Neural cell (in vitro differentiated cells): ENCODE data around the gene APOD. TPM values are rescaled to one million over a fixed set of nuclear protein-coding genes. Genes with fewer than 3 reads are reported as not detected.

Experiments
- H2AFZ ChIP-seq: fragments of 200-600, 300-800 bp; sonication (generic), shearing (Covaris generic); 2 replicates; pipeline ENCODE4 v1.6.0; 2014; ENCODE audit warnings: low read depth, mild to moderate bottlenecking, antibody characterized with exemption, low read length, moderate library complexity
- H3F3A ChIP-seq: fragments of 200-600 bp; shearing (Covaris generic); 2 replicates; pipeline ENCODE4 v1.6.1; 2016; ENCODE audit warnings: mild to moderate bottlenecking, moderate library complexity, mixed read lengths, antibody characterized with exemption, low read length; ENCODE audit not compliant: insufficient read depth, poor library complexity, severe bottlenecking
- H3K27ac ChIP-seq: fragments of 200-600, 300-800 bp; sonication (generic), shearing (Covaris generic); 2 replicates; pipeline ENCODE4 v1.5.1; 2014; ENCODE audit warnings: mild to moderate bottlenecking, low read length, moderate library complexity
- H3K27me3 ChIP-seq: fragments of 300-800, 200-600 bp; sonication (generic), shearing (Covaris generic); 2 replicates; pipeline ENCODE4 v1.6.0; 2014; ENCODE audit warnings: mild to moderate bottlenecking, low read depth, low read length, moderate library complexity; ENCODE audit not compliant: insufficient read depth
- H3K36me3 ChIP-seq: fragments of 300-800, 200-600 bp; sonication (generic), shearing (Covaris generic); 2 replicates; pipeline ENCODE4 v1.5.1; 2014; ENCODE audit warnings: mild to moderate bottlenecking, antibody characterized with exemption, low read length, moderate library complexity; ENCODE audit not compliant: insufficient read depth
- H3K4me2 ChIP-seq: fragments of 300-800, 200-600 bp; sonication (generic), shearing (Covaris generic); 2 replicates; pipeline ENCODE4 v1.6.0; 2014; ENCODE audit warnings: mild to moderate bottlenecking, low read length
- H3K4me3 ChIP-seq: fragments of 300-800, 200-600 bp; sonication (generic), shearing (Covaris generic); 2 replicates; pipeline ENCODE4 v1.5.1; 2014; ENCODE audit warnings: mild to moderate bottlenecking, low read length, moderate library complexity
- H3K79me2 ChIP-seq: fragments of 200-600 bp; shearing (Covaris generic); replicated peaks from 2 replicates; pipeline ENCODE4 v1.6.0; 2014; ENCODE audit warnings: mild to moderate bottlenecking, low read length, moderate library complexity; ENCODE audit not compliant: insufficient read depth
- H3K9ac ChIP-seq: fragments of 300-800, 200-600 bp; sonication (generic), shearing (Covaris generic); 2 replicates; pipeline ENCODE4 v1.6.1; 2016; ENCODE audit warnings: mild to moderate bottlenecking, low read length, mixed read lengths
- H3K9me2 ChIP-seq: fragments of 200-600 bp; shearing (Covaris generic); 2 replicates; pipeline ENCODE4 v1.6.1; 2016; ENCODE audit warnings: mild to moderate bottlenecking, low read length, mixed read lengths; ENCODE audit not compliant: insufficient read depth
- H3K9me3 ChIP-seq: fragments of 200-600, 300-800 bp; sonication (generic), shearing (Covaris generic); 2 replicates; pipeline ENCODE4 v1.6.1; 2016; ENCODE audit warnings: mild to moderate bottlenecking, mixed run types, low read length, moderate library complexity, mixed read lengths
- H4K20me1 ChIP-seq: fragments of 200-600 bp; shearing (Covaris generic); 2 replicates; pipeline ENCODE4 v1.6.1; 2016; ENCODE audit warnings: mild to moderate bottlenecking, mixed run types; ENCODE audit not compliant: insufficient read depth
- CTCF ChIP-seq: fragments of 450-650 bp; IDR thresholded peaks from 2 replicates; pipeline ENCODE4 v1.5.1; 2014; ENCODE audit warnings: antibody characterized with exemption, mild to moderate bottlenecking, moderate library complexity; ENCODE audit not compliant: poor library complexity, severe bottlenecking
- EP300 ChIP-seq: fragments of 450-650 bp; conservative IDR thresholded peaks from 2 replicates; pipeline ENCODE4 v1.6.1; 2014; ENCODE audit warnings: antibody characterized with exemption, mild to moderate bottlenecking, moderate library complexity; ENCODE audit not compliant: poor library complexity, severe bottlenecking
- EZH2 ChIP-seq: fragments of 200-600, 300-800 bp; shearing (Covaris generic), sonication (generic); IDR thresholded peaks from 2 replicates; pipeline ENCODE4 v1.6.1; 2014; ENCODE audit warnings: antibody characterized with exemption, low read length, borderline replicate concordance, mild to moderate bottlenecking; ENCODE audit not compliant: insufficient read depth, poor library complexity, severe bottlenecking
- MXI1 ChIP-seq: fragments of 450-650 bp; conservative IDR thresholded peaks from 2 replicates; pipeline ENCODE4 v1.6.1; 2014; ENCODE audit warnings: antibody characterized with exemption, mild to moderate bottlenecking; ENCODE audit not compliant: poor library complexity, severe bottlenecking
- POLR2AphosphoS5 ChIP-seq: IDR thresholded peaks from 2 replicates; pipeline ENCODE4 v1.6.1; 2012
- RAD21 ChIP-seq: fragments of 450-650 bp; conservative IDR thresholded peaks from 2 replicates; pipeline ENCODE4 v1.6.1; 2014; ENCODE audit warnings: antibody characterized with exemption, mild to moderate bottlenecking, moderate library complexity
- REST ChIP-seq: IDR thresholded peaks from 2 replicates; pipeline ENCODE4 v1.6.1; 2012; ENCODE audit warnings: borderline replicate concordance
- SMC3 ChIP-seq: fragments of 450-650 bp; conservative IDR thresholded peaks from 2 replicates; pipeline ENCODE4 v1.6.1; 2014; ENCODE audit warnings: antibody characterized with exemption, mild to moderate bottlenecking, moderate library complexity; ENCODE audit not compliant: poor library complexity
- TAF1 ChIP-seq: IDR thresholded peaks from 2 replicates; pipeline ENCODE4 v1.6.1; 2012; ENCODE audit warnings: low read depth
- polyA plus RNA-seq: library from polyadenylated mRNA; depleted of rRNA; stranded (reverse); fragments of >200 nt; gene quantifications from 2 replicates; pipeline ENCODE4 v1.2.3, GENCODE V29; 2014

APOD gene
- polyA plus RNA-seq, 1 donor from 2014 or later, result not detected

DNA sequence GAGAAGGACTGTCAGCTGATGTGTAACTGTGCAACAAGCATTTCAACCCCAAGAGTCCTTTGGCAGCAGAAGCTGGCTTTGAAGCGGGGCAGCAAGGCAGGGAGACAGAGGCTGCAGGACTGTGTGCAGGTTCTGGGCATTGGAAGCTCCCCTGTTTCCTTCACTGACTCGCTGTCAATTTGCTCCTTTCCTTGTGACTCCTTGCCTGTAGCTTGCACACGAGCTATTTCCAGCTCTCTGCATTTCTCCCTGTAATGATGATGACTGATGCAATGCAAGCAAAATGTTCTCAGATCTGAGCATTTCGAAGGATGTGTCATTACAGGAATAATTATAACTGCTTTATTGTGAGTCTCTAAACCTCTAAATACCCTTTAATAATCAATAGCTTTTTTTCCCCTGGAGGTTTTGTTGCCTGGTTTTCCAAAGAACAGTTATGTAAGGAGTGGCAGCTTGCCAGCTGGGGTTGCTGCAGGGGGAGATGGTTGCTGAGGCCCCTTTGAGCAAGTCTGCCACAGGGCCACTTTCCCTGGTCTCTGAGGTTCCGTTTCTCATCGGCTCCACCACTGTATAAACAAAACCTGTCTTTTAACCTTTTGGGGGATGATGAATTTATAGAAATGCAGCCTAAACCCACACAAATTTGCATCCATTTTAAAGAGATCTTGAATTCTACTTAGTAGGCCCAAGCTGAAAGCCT is 2.8 kb downstream of the APOD start:
- Histone ChIP-seq H3K4me3 (peak overlapping the region; percentile 20), H3K79me2 (no peaks in the 10 kb centered on the region), H2AFZ (peak overlapping the region; percentile 58), H4K20me1 (no peaks in the 10 kb centered on the region), H3K9me3 (no peaks in the 10 kb centered on the region), H3K4me2 (no peak overlapping the region), H3K36me3 (no peaks in the 10 kb centered on the region), H3K27me3 (no peaks in the 10 kb centered on the region), H3K9me2 (no peaks in the 10 kb centered on the region), H3F3A (no peaks in the 10 kb centered on the region), H3K27ac (peak overlapping the region; percentile 70), H3K9ac (peak overlapping the region; percentile 51)
- TF ChIP-seq RAD21 (no peak), POLR2AphosphoS5 (peak; percentile 59)

GRCh38 chr3:195579281-195579680 is 4.5 kb downstream of the APOD start:
- Histone ChIP-seq H3F3A (no peaks in the 10 kb centered on the region), H3K9me2 (no peaks in the 10 kb centered on the region), H4K20me1 (no peaks in the 10 kb centered on the region), H2AFZ (no peak overlapping the region), H3K4me3 (no peak overlapping the region), H3K36me3 (no peaks in the 10 kb centered on the region), H3K79me2 (no peaks in the 10 kb centered on the region), H3K27me3 (no peaks in the 10 kb centered on the region), H3K4me2 (no peak overlapping the region), H3K9ac (no peak overlapping the region), H3K9me3 (no peaks in the 10 kb centered on the region), H3K27ac (no peak overlapping the region)
- TF ChIP-seq CTCF (no peak), REST (no peak), MXI1 (no peak), TAF1 (no peak), EZH2 (no peak), POLR2AphosphoS5 (no peak), RAD21 (no peak), EP300 (no peak), SMC3 (no peak)

DNA sequence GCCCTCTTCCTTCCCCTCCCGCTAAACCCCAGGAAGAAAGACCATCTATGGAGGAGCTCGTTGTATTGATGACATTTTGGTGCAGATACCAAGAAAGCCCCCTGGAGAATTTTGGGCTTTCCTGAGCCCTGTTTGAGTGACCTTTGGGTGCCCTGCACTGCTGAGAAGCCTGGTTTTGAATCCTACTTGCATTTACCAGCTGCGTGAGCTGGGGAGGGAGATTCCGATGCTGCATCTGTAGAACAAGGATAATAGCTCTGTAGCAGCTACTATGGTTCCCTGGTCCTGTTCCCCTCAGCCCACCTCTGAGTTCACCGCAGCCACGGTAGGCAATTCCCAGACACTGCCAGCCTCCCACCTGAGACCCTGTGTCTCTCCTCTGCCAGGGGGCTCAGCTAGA is 5.2 kb downstream of the APOD start:
- Histone ChIP-seq H3K27ac (no peak overlapping the region), H3K9ac (no peak overlapping the region), H4K20me1 (no peaks in the 10 kb centered on the region), H3F3A (no peaks in the 10 kb centered on the region), H3K4me3 (no peak overlapping the region), H3K36me3 (no peaks in the 10 kb centered on the region), H3K9me2 (no peaks in the 10 kb centered on the region), H3K27me3 (no peaks in the 10 kb centered on the region), H3K9me3 (no peaks in the 10 kb centered on the region), H3K4me2 (no peak overlapping the region), H3K79me2 (no peaks in the 10 kb centered on the region), H2AFZ (no peak overlapping the region)
- TF ChIP-seq REST (no peak), EP300 (no peak), TAF1 (no peak)
